Psoas muscle (tissue), 8 donors: Measurements from ENCODE around the gene FER. TPM values are rescaled to one million over a fixed set of nuclear protein-coding genes. Genes with fewer than 3 reads are reported as not detected.

Experiments used
- ATAC-seq, 4 donors: fragments of 200-7000 bp; cut with Tn5 transposase; one replicate each; pipeline ENCODE4 v1.9.1; 2020; ENCODE audit warnings: moderate library complexity in 3 of 4, mild to moderate bottlenecking in 2 of 4
- DNase-seq, 2 donors: peaks; one replicate each; pipeline ENCODE4 v3.0.0-alpha.2; 2020
- H3K27ac ChIP-seq: fragments of 200-600 bp; one replicate; pipeline ENCODE4 v1.8.0; 2022
- H3K27me3 ChIP-seq, 3 donors: fragments of 200-600 bp in 1 of 3; one replicate each; pipeline versions ENCODE4 v1.6.1 to v1.8.0; 2013 to 2022; ENCODE audit warnings: low read length in 2 of 3, mild to moderate bottlenecking in 2 of 3, moderate library complexity in 1 of 3; ENCODE audit not compliant: insufficient read depth in 3 of 3
- H3K36me3 ChIP-seq, 2 donors: fragments of 200-600 bp in 1 of 2; one replicate each; pipeline versions ENCODE4 v1.6.1 to v1.8.0; 2013 to 2022; ENCODE audit warnings: low read depth in 1 of 2, mild to moderate bottlenecking in 1 of 2, moderate library complexity in 1 of 2; ENCODE audit not compliant: insufficient read depth in 1 of 2
- H3K4me1 ChIP-seq: fragments of 200-600 bp; one replicate; pipeline ENCODE4 v1.8.0; 2022
- H3K4me3 ChIP-seq: fragments of 200-600 bp; one replicate; pipeline ENCODE4 v1.8.0; 2022; ENCODE audit warnings: mild to moderate bottlenecking
- H3K9me3 ChIP-seq: fragments of 200-600 bp; one replicate; pipeline ENCODE4 v1.8.0; 2022
- CTCF ChIP-seq: fragments of 200-600 bp; IDR thresholded peaks from one replicate; pipeline ENCODE4 v1.8.0; 2022; ENCODE audit warnings: antibody characterized with exemption
- WGBS, 3 donors: extraction: QIAGEN DNeasy Blood & Tissue Kit; methylation state at CpG; one replicate each; pipeline versions ENCODE4 v1.1.6 to v1.1.7; 2013; 5-methylcytosine and 5-hydroxymethylcytosine counted together
- intact Hi-C, 2 donors: fragments of 100-400 bp; cut with DNase I; formaldehyde crosslinking; loops; one replicate each; pipeline versions ENCODE4 v1.11.0 to v1.14.2; 2022
- polyA plus RNA-seq, 3 donors: library from polyadenylated mRNA; stranded (reverse); fragments of 200-250 nt; gene quantifications; one replicate each; pipeline ENCODE4 v1.2.3, GENCODE V29; 2013
- total RNA-seq, 4 donors: library from RNA; stranded (reverse); fragmentation: NEBNext Ultra II Directional in 2 of 4; extraction: Animal tissue kit (Norgen Biotek cat#: 25700) in 2 of 4; gene quantifications; one replicate each; pipeline versions ENCODE4 v1.2.1 to v1.2.4, GENCODE V29; 2021 to 2023
- donor health status: healthy with polysubstance abuse.
- donor health status: DM: no; HTN: no; CAD: no; lungs with moderate emphysema.
- donor health status: Bipolar disorder and iron deficiency.
- donor health status: healthy.
- donor health status: DM: yes; HTN: yes; CAD: no.
- donor health status: DM: no; HTN: no; CAD: no.
- donor health status: DM: no; HTN: no; CAD: no.
- donor health status: DM: yes; HTN: yes; CAD: no.

The FER gene
- total and polyA plus RNA-seq, 7 donors = 0.66 to 7.6 (median 4.6) TPM

GRCh38 chr5:108730617-108731340 is 16.9 kb upstream of the FER start:
- Histone ChIP-seq H3K4me3 (no peak overlapping the region), H3K27me3 (no peaks in the 10 kb centered on the region), H3K9me3 (no peaks in the 10 kb centered on the region), H3K36me3 (no peaks in the 10 kb centered on the region), H3K4me1 (peaks cover 16% of the 10 kb centered on the region), H3K27ac (no peak overlapping the region)
- DNase-seq (no peak), ATAC-seq (no peak)
- intact Hi-C loops = no loop called here
- TF ChIP-seq CTCF = no peak
- WGBS, 3 donors = 67 to 86% (median 76%) methylated on average over 1 of the region's 1 CpG

- intact Hi-C loops = no loop called here
- DNase-seq (no peak), ATAC-seq (no peak)
- Histone ChIP-seq H3K4me1 (no peaks in the 10 kb centered on the region), H3K27ac (no peak overlapping the region), H3K36me3 (no peaks in the 10 kb centered on the region), H3K4me3 (no peak overlapping the region), H3K9me3 (no peaks in the 10 kb centered on the region), H3K27me3 (no peaks in the 10 kb centered on the region)
- WGBS, 3 donors = 64 to 72% (median 68%) methylated on average over 5 of the region's 5 CpGs
- TF ChIP-seq CTCF = no peak
Measured at GRCh38 chr5:108735790-108736189, 11.9 kb upstream of the FER start.

- Histone ChIP-seq H3K4me1 (no peaks in the 10 kb centered on the region), H3K27me3 (no peaks in the 10 kb centered on the region), H3K27ac (no peak overlapping the region), H3K9me3 (no peaks in the 10 kb centered on the region), H3K4me3 (no peak overlapping the region), H3K36me3 (no peaks in the 10 kb centered on the region)
- ATAC-seq = no peak
- DNase-seq = no peak
- WGBS, 3 donors = 86 to 91% (median 87%) methylated on average over 7 of the region's 7 CpGs
- TF ChIP-seq CTCF = no peak
- intact Hi-C loops = no loop called here
Measured at GRCh38 chr5:108736855-108737254, 10.8 kb upstream of the FER start.

- Histone ChIP-seq H3K4me1 (no peaks in the 10 kb centered on the region), H3K9me3 (no peaks in the 10 kb centered on the region), H3K27ac (no peak overlapping the region), H3K27me3 (no peaks in the 10 kb centered on the region), H3K4me3 (no peak overlapping the region), H3K36me3 (no peaks in the 10 kb centered on the region)
- DNase-seq (no peak), ATAC-seq (no peak)
- WGBS, 3 donors = 93 to 94% (median 94%) methylated on average over 4 of the region's 4 CpGs
- intact Hi-C loops = no loop called here
- TF ChIP-seq CTCF = no peak
Measured at GRCh38 chr5:108739376-108739775, 8.3 kb upstream of the FER start.

- ATAC-seq = no peak
- Histone ChIP-seq H3K27ac (no peak overlapping the region), H3K36me3 (no peaks in the 10 kb centered on the region), H3K4me3 (no peak overlapping the region), H3K9me3 (no peaks in the 10 kb centered on the region), H3K4me1 (no peaks in the 10 kb centered on the region), H3K27me3 (no peaks in the 10 kb centered on the region)
- no peak for DNase-seq
- 85 to 87% (median 85%) methylated on average over 5 of the region's 5 CpGs for WGBS, 3 donors
- intact Hi-C loops = no loop called here
- TF ChIP-seq CTCF = no peak
Measured at GRCh38 chr5:108739906-108740305, 7.8 kb upstream of the FER start.
